Activated CD4-positive, alpha-beta T cell treated with anti-CD3 and anti-CD28 coated beads, Interleukin-2, amount 50 U/mL, for 4 hours (primary cell): ENCODE results near the gene PTGES3L.
A peak's percentile ranks its signal among the peaks of the same experiment; 100 is the strongest.
"Not testable (repeated sequence)": the region's sequence is repeated elsewhere in the genome, so short reads cannot be mapped to it uniquely, and the experiment has no call there.

ENCODE experiments used
- DNase-seq, 2 experiments: peaks; one replicate each; pipeline ENCODE4 v3.0.0-alpha.2; 2020

The PTGES3L gene

GRCh38 chr17:42980274-42980765 lies 440 bp upstream of the PTGES3L start, which contains the start of gene RUNDC1:
Gene RUNDC1, plus strand, starts transcription at chr17:42980565. Its CDS starts 12 bp downstream, at chr17:42980577.
- peak; percentile 88 to 90 for DNase-seq

- DNase-seq, result not testable (repeated sequence)
Observed at GRCh38 chr17:42975701-42976100, 4.2 kb downstream of the PTGES3L start.

- DNase-seq, result no peak
Observed at GRCh38 chr17:42975265-42975664, 4.6 kb downstream of the PTGES3L start.

- DNase-seq, result not testable (repeated sequence)
Observed at GRCh38 chr17:42973323-42973722, 6.6 kb downstream of the PTGES3L start.

- no peak for DNase-seq
Observed at GRCh38 chr17:42971589-42971988, 8.3 kb downstream of the PTGES3L start.

GRCh38 chr17:42969001-42969581 lies 10.8 kb downstream of the PTGES3L start:
- no peak for DNase-seq

GRCh38 chr17:42967925-42968324 lies 12.0 kb downstream of the PTGES3L start:
- DNase-seq, result no peak

- peak; percentile 85 to 87 for DNase-seq
Observed at GRCh38 chr17:42964161-42964932, 15.5 kb downstream of the PTGES3L start, which contains the start of gene AARSD1. Gene AARSD1, minus strand, starts transcription at chr17:42964454. Its CDS starts 14 bp downstream, at chr17:42964440.

- DNase-seq, result no peak
Observed at GRCh38 chr17:42953669-42954068, 26.2 kb downstream of the PTGES3L start.

- DNase-seq, result no peak
Observed at GRCh38 chr17:42950044-42950783, 29.7 kb downstream of the PTGES3L start.

GRCh38 chr17:42946812-42947211 lies 33.1 kb downstream of the PTGES3L start:
- DNase-seq, result no peak

- DNase-seq, result no peak
Observed at GRCh38 chr17:42944211-42944610, 35.7 kb downstream of the PTGES3L start.

- DNase-seq, result no peak
Observed at GRCh38 chr17:42937712-42938596, 41.9 kb downstream of the PTGES3L start.

GRCh38 chr17:42929497-42929844 lies 50.4 kb downstream of the PTGES3L start:
- DNase-seq, result no peak

GRCh38 chr17:42928714-42929496 lies 51.0 kb downstream of the PTGES3L start:
- DNase-seq, result peak in 1 of 2 experiments; percentile 1

GRCh38 chr17:42924891-42925290 lies 55.0 kb downstream of the PTGES3L start:
- DNase-seq, result no peak

GRCh38 chr17:42923472-42923871 lies 56.4 kb downstream of the PTGES3L start:
- DNase-seq, result not testable (repeated sequence)

GRCh38 chr17:42922294-42922693 lies 57.6 kb downstream of the PTGES3L start:
- DNase-seq, result no peak

- DNase-seq, result no peak
Observed at GRCh38 chr17:42920922-42921321, 59.0 kb downstream of the PTGES3L start.

GRCh38 chr17:42920106-42920900 lies 59.6 kb downstream of the PTGES3L start:
- DNase-seq, result no peak
